OCI-LY1 (cell line): ENCODE data around the gene RRP1B.

ENCODE experiments used
- CTCF ChIP-seq: fragments of 200-600 bp; sonication (generic), shearing (Covaris generic); IDR thresholded peaks from 2 replicates; pipeline ENCODE4 v1.5.1; 2017; ENCODE audit warnings: mild to moderate bottlenecking, antibody characterized with exemption, low read length, moderate library complexity, mixed read lengths
- EZH2 ChIP-seq: fragments of 200-600 bp; sonication (generic), shearing (Covaris generic); IDR thresholded peaks from 2 replicates; pipeline ENCODE4 v1.8.0; 2017; ENCODE audit warnings: borderline replicate concordance, mixed run types, mild to moderate bottlenecking, antibody characterized with exemption, low read length, moderate library complexity, mixed read lengths

DNA sequence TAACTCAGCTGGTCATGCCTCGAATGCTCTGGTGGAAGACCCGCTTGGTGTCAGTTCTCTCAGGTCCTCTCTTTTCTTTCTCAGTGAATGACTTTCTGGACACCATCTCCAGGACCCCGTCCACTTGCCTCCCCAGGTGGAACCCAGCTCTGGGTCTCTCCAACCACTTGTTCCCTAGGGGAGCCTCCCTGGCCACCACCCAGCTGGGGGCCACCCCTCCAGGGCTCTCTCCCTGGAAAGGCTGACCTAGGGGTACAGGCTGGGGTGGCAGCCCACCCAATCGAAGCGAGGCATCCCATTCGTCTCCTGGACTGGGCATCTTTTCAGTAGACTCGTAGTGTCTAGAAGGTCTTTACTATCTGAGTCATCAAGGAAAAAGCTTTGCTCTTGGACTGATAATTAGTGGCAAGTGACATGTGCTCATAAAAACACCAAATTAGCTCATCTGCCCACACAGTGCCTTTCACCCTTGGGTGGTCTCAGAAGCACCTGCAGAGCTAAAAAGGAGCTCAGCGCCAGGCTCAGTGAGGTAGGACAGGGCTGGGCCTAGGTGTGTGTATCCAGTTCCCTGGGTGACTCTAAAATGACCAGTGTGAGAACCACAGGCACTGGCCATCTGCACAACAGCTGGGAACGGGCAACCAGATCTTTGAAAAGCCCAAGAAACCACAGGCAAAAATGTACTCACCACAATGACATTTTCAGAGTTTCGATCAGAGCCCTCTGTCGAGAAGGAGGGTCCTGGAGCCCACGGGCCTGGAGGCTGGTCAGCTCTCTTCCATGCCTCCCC lies 57.2 kb downstream of the RRP1B start:
- TF ChIP-seq CTCF: no peak
- no peak for TF ChIP-seq EZH2
